Activated naive CD8-positive, alpha-beta T cell treated with anti-CD3 and anti-CD28 coated beads for 36 hours (primary cell): Measurements from ENCODE around the gene ASXL2. TPM values are rescaled to one million over a fixed set of nuclear protein-coding genes. Genes with fewer than 3 reads are reported as not detected.
"Not testable (repeated sequence)": the region's sequence is repeated elsewhere in the genome, so short reads cannot be mapped to it uniquely, and the experiment has no call there.

ENCODE experiments used
- DNase-seq: peaks from one replicate; pipeline ENCODE4 v3.0.0; 2021
- H3K27ac Mint-ChIP-seq: one replicate; pipeline ENCODE4 v1.8.0; 2022; ENCODE audit warnings: mild to moderate bottlenecking, moderate library complexity, mixed read lengths
- H3K27me3 Mint-ChIP-seq: one replicate; pipeline ENCODE4 v1.8.0; 2022; ENCODE audit warnings: mild to moderate bottlenecking, mixed read lengths
- H3K36me3 Mint-ChIP-seq: one replicate; pipeline ENCODE4 v1.8.0; 2021; ENCODE audit warnings: mild to moderate bottlenecking, mixed read lengths
- H3K4me1 Mint-ChIP-seq: one replicate; pipeline ENCODE4 v1.8.0; 2021; ENCODE audit warnings: mixed read lengths
- H3K4me3 Mint-ChIP-seq: one replicate; pipeline ENCODE4 v1.8.0; 2022; ENCODE audit warnings: mild to moderate bottlenecking, moderate library complexity, mixed read lengths
- H3K9me3 Mint-ChIP-seq: one replicate; pipeline ENCODE4 v1.8.0; 2022; ENCODE audit warnings: mixed read lengths
- total RNA-seq, 2 experiments: library from RNA; stranded (reverse); gene quantifications; one replicate each; pipeline ENCODE4 v1.2.3, GENCODE V29; 2021

Gene ASXL2
- total RNA-seq, 2 experiments from 2014 or later = 36.2 to 39.6 TPM

DNA sequence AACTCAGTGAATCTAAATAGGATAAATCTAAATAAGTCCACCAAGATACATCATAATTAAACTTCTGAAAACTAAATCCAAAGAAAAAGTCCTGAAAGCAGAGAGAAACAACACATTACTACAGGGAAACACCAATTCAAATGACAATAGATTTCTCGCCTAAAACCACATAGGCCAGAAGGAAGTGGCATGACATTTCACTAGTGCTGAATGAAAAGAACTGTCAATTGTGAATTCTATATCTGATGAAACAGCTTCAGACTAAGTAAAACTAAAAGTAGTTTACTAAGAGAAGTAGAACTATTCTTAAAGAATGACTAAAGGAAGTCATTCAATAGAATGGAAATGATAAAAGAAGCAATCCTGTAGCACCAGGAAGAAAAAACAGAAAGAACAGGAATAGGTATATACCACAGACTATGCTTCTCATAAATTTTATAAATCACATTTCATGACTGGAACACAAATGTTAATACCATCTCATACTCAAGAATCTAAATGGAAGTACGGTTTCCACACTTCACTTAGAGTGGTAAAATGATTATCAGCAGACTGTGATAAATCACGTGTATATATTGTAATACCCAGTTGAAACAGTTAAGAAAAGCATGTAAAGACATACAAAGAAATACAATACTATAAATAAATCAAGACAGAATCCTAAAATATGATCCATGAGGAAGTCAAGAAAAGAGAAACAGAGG is 46.4 kb downstream of the ASXL2 start:
- Mint-ChIP-seq H3K9me3 (peaks cover 15% of the 10 kb centered on the region), H3K27ac (peak overlapping the region; percentile 96), H3K27me3 (no peaks in the 10 kb centered on the region), H3K36me3 (peaks cover 54% of the 10 kb centered on the region), H3K4me1 (peaks cover 50% of the 10 kb centered on the region), H3K4me3 (peak overlapping the region; percentile 63)
- DNase-seq = no peak

DNA sequence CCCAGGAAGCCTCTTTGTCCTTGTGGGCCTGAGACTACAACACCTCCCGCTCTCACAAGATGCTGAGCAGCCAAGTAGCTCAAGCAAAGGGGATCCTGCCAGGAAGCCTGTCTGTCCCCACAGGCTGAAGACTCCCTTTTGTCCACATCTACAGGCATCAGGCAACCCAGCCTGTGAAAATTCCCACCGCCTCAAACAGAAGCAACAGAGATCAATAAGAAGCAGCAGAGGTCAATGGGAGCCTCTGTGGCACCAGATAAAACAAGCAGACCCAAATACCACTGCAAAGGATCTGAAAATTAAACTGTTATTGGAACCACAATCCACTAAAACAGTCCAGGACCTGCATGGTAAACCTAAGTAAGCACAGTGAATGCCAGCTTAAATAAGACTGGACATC is 48.5 kb downstream of the ASXL2 start:
- Mint-ChIP-seq H3K4me1 (peaks cover 61% of the 10 kb centered on the region), H3K36me3 (peaks cover 46% of the 10 kb centered on the region), H3K9me3 (peaks cover 15% of the 10 kb centered on the region), H3K27me3 (no peaks in the 10 kb centered on the region), H3K4me3 (no peak overlapping the region), H3K27ac (peak overlapping the region; percentile 78)
- no peak for DNase-seq

DNA sequence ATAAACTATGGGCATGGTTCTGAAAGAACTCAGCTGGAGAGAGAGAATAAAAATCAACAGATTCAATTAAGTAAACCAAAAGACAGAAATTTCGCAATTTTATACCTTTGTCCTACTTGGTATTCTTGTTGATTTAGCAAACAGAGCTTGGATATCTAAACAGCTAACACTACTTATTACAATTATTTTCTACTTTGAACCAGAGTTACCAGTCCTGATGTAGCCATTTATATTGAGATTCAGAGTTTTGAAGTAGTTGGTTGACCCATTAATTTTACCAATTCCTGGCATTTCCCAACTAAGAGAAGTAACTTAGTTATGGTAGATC is 48.9 kb downstream of the ASXL2 start:
- Mint-ChIP-seq H3K9me3 (peaks cover 15% of the 10 kb centered on the region), H3K4me1 (peaks cover 66% of the 10 kb centered on the region), H3K27me3 (no peaks in the 10 kb centered on the region), H3K36me3 (peaks cover 44% of the 10 kb centered on the region), H3K4me3 (no peak overlapping the region), H3K27ac (peak overlapping the region; percentile 73)
- no peak for DNase-seq

DNA sequence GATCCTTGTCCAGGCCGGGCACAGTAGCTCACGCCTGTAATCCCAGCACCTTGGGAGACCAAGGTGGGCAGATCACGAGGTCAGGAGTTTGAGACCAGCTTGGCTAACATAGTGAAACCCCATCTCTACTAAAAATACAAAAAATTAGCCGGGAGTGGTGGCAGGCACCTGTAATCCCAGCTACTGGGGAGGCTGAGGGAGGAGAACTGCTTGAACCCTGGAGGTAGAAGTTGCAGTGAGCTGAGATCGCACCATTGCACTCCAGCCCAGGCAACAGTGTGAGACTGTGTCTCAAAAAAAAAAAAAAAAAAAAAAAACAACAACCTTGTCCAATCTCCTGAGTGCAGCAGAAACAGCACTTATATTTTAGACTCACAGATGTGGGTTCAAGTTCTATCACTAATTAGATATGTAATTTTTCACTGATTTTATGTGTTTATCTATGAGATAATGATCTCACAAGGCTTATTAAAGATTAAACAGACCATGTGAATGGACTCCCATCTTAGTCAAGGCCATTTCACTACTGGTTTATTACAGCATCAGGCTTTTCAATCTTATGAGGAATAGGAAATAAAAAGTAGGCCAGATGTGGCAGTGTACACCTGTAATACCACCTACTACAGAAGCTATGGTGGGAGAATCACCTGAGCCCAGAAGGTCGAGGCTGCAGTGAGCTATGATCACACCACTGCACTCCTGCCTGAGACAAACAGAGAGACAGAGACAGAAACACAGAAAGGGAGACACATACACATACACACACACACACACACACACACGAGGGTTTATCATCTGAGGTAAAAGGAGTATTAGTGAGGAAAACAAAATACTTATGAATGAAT is 49.5 kb downstream of the ASXL2 start:
- H3K4me3 Mint-ChIP-seq, H3K27me3 Mint-ChIP-seq, DNase-seq: not testable (repeated sequence)
- peaks cover 13% of the 10 kb centered on the region for H3K9me3 Mint-ChIP-seq
- H3K36me3 Mint-ChIP-seq = peaks cover 40% of the 10 kb centered on the region
- H3K27ac Mint-ChIP-seq = peak overlapping the region; percentile 73
- peaks cover 69% of the 10 kb centered on the region for H3K4me1 Mint-ChIP-seq

DNA sequence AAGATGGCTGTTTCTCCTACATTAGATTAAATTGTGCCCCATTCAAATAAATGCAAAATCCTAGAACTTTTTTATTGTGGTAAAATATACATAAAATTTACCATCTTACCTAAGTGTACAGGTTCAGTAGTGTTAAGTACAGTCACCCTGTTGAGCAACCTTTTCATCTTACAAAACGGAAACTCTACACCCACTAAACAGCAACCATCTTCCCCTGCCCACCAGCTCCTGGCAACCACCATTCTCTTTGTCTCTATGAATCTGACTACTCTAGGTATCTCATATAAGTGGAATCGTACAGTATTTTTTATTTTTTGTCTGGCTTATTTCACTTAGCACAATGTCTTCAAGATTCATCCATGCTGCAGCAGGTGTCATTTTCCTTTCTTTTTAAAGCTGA is 53.0 kb downstream of the ASXL2 start:
- peak; percentile 60 for DNase-seq
- Mint-ChIP-seq H3K27me3 (no peaks in the 10 kb centered on the region), H3K27ac (peak overlapping the region; percentile 93), H3K36me3 (peaks cover 37% of the 10 kb centered on the region), H3K4me1 (peaks cover 61% of the 10 kb centered on the region), H3K9me3 (peaks cover 2% of the 10 kb centered on the region), H3K4me3 (peak overlapping the region; percentile 50)

DNA sequence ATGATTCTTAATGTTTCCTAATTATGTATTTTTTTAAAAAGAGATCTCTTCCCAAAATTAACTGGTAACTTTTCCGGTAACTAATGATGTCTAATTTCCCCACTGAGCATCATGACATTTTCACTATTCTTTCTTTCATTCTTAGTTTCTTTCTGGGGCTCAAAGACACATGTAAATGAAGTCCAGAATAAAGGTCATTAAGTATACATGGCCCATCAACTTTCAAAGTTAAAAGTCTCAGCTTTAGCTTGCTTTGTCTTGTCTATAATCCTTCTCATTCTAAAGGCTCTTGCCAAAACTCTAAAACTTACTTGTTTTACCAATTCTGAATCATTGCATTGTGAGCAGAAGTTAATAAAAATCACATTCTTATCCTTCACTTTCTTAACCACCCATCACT is 53.6 kb downstream of the ASXL2 start:
- Mint-ChIP-seq H3K4me1 (peaks cover 57% of the 10 kb centered on the region), H3K36me3 (peaks cover 33% of the 10 kb centered on the region), H3K27me3 (no peaks in the 10 kb centered on the region), H3K4me3 (peak overlapping the region; percentile 50), H3K9me3 (no peaks in the 10 kb centered on the region), H3K27ac (peak overlapping the region; percentile 93)
- DNase-seq = no peak

DNA sequence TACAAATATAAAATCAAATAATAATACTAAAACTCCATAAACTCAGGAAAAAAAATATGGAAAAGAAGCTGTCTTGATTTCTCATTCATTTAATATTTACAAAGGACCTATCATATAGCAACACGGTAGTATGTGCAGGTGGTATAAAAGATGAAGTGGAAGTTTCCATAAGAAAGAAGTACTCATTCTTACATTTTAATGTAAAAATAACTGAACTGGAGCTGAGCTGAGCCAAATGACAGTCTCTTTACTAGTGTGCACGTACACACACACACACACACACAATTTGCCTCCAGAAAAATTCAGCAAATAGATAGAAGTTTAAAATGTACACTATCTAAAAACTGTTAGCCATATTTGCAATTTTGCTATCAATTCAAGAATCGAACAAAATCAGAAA is 54.1 kb downstream of the ASXL2 start:
- no peak for DNase-seq
- Mint-ChIP-seq H3K36me3 (peaks cover 32% of the 10 kb centered on the region), H3K4me3 (peak overlapping the region; percentile 50), H3K9me3 (no peaks in the 10 kb centered on the region), H3K27ac (peak overlapping the region; percentile 93), H3K27me3 (no peaks in the 10 kb centered on the region), H3K4me1 (peaks cover 55% of the 10 kb centered on the region)

DNA sequence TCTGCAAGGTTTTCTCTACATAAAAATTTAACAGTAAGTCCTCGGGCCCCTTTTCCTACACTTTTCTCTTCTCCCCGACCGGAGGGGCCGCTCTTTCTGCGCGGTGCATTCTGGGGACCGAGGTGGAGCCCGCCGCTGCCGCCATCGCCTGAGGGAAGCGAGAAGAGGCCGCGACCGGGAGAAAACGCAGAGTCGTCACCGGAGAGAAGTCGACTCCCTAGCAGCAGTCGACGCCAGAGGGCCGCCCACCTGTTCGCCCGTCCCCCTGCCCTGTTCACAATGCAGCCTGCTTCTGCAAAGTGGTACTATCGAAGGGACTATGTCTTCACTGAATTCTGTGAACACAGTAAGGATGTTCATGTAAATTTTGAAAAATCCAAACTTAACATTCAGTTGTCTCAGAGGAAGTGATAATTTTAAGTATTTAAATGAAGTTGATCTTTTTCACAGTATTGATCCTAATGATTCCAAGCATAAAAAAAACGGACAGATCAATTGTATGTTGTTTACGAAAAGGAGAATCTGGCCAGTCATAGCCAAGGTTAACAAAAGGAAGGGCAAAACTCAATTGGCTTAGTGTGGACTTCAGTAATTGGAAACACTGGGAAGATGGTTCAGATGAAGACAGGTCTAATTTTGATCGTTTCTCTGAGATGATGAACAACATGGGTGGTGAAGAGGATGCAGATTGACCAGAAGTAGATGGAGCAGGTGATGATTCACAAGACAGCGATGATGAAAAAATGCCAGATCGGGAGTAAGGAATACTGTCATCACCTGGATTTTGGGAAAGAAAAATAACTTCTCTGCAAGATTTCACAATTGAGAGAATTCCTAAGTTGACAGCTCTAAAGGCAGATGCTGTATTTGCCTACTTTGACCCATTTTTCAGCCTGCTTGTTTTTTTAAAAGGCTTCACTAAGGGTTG is 55.8 kb downstream of the ASXL2 start:
- Mint-ChIP-seq H3K4me1 (peaks cover 59% of the 10 kb centered on the region), H3K4me3 (peak overlapping the region; percentile 69), H3K36me3 (peaks cover 33% of the 10 kb centered on the region), H3K9me3 (no peaks in the 10 kb centered on the region), H3K27ac (peak overlapping the region; percentile 84), H3K27me3 (no peaks in the 10 kb centered on the region)
- DNase-seq = peak; percentile 74

DNA sequence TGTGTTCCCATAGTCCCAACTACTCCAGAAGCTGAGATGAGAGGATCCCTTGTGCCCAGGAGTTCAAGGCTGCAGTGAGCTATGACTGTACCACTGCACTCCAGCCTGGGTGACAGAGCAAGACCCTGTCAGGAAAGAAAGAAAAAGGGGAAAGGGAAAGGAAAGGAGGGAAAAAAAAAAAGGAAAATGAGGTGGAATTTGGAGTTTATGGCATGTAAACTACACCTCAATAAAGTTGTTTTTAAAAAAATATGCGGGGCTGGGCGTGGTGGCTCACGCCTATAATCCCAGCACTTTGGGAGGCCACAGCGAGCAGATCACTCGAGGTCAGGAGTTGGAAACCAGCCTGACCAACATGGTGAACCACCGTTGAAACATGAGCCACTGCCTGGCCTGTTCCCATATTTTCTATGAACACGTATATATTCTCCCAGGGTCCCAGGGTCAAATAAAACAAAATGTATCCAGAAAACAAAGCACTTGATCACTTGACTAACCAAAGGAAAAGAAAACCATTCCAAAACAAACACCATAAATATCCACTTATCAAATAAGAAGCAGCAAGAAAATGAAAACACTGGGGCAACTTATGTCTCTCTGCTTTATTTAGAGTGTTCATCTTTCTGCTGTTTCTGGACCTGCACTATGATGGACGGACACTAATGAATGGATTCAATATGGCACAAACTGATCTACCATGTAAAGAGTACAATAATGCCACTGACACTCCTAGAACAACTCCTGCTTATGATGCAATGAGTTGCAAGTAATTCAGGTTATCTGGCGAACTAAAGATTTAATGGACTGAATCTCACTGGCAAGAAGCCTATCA is 56.8 kb downstream of the ASXL2 start:
- no peak for DNase-seq
- Mint-ChIP-seq H3K4me1 (peaks cover 66% of the 10 kb centered on the region), H3K27me3 (no peaks in the 10 kb centered on the region), H3K36me3 (peaks cover 34% of the 10 kb centered on the region), H3K9me3 (no peaks in the 10 kb centered on the region), H3K27ac (peak overlapping the region; percentile 84), H3K4me3 (peak overlapping the region; percentile 69)

DNA sequence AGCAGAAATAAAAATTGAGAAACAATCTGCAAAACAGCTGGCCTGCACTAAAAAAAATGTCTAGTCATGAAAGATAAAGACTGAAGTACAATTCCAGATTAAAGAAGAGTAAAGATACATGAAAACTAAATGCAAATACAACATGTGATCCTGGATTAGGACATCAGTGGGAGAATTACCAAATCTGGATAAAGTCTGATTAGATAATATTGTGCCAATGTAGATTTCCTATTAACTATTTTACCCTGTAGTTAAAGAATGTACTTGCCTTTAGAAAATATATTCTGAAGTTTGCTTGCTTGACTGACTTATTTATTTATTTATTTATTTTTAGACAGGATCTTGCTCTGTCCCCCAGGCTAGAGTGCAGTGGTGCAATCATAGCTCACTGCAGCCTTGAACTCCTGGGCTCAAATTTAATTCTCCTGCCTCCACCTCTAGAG is 58.7 kb downstream of the ASXL2 start:
- peaks cover 54% of the 10 kb centered on the region for H3K4me1 Mint-ChIP-seq
- no peak overlapping the region for H3K4me3 Mint-ChIP-seq
- H3K27me3 Mint-ChIP-seq = no peaks in the 10 kb centered on the region
- H3K9me3 Mint-ChIP-seq = no peaks in the 10 kb centered on the region
- DNase-seq = no peak
- peaks cover 45% of the 10 kb centered on the region for H3K36me3 Mint-ChIP-seq
- H3K27ac Mint-ChIP-seq = no peak overlapping the region

DNA sequence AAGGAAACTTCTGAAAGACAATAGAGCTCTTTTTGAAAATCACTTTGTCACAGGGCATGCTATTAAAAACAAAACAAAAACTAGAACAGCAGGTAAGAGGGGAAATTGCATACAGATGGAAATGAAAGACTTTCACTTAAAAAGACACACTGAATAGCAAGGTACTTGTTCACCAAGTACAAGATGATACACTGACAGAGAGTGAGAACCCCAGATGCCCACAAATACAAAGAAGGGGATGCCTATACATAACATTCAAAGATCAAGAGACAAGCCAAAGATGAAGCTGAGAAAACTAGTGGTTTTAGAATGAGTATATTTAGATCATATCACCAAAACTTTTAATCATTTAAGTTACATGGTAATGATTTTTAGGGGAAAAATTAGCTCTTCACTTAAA is 60.7 kb downstream of the ASXL2 start:
- Mint-ChIP-seq H3K9me3 (no peaks in the 10 kb centered on the region), H3K36me3 (peaks cover 44% of the 10 kb centered on the region), H3K27me3 (no peaks in the 10 kb centered on the region), H3K4me3 (peak overlapping the region; percentile 37), H3K27ac (peak overlapping the region; percentile 80), H3K4me1 (peaks cover 46% of the 10 kb centered on the region)
- DNase-seq = peak; percentile 27

DNA sequence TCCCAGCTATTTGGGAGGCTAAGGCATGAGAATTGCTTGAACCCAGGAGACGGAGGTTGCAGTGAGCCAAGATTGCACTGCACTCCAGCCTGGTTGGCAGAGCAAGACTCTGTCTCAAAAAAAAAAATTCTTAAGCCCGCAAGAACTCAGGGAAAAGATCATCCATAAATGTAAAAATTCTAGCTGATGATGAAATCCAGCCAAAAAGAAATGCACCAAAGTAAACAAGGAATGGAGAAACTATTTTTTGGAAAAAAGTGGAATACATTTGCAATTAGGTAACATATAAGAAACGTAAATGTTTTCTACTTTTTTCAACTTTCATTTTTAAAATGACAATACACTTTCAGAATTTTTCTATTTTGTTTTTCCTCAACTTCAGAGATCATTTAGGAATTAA is 61.3 kb downstream of the ASXL2 start:
- no peak for DNase-seq
- H3K36me3 Mint-ChIP-seq = peaks cover 38% of the 10 kb centered on the region
- no peaks in the 10 kb centered on the region for H3K9me3 Mint-ChIP-seq
- H3K4me3 Mint-ChIP-seq = peak overlapping the region; percentile 37
- H3K4me1 Mint-ChIP-seq = peaks cover 45% of the 10 kb centered on the region
- no peaks in the 10 kb centered on the region for H3K27me3 Mint-ChIP-seq
- H3K27ac Mint-ChIP-seq = peak overlapping the region; percentile 80

DNA sequence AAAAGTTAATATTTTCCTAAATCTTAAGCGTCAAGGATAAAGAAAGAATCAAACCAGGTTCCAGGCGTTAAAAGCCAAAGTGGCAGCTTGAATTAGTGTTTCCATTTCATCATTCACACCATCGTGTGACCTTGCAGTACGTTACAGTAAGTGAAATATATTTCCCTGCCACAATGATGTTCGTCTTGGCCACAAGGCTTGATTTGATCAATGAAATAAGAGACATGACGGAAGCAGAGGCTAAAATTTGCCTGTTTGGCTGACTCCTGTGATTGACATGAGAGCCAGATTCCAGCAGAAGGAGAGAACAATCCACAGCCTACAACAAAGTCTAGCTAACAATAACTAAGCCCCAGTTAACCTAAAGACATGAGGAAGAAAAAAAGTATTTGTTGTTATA is 62.0 kb downstream of the ASXL2 start:
- no peak for DNase-seq
- no peaks in the 10 kb centered on the region for H3K27me3 Mint-ChIP-seq
- H3K9me3 Mint-ChIP-seq = no peaks in the 10 kb centered on the region
- H3K36me3 Mint-ChIP-seq = peaks cover 32% of the 10 kb centered on the region
- peak overlapping the region; percentile 80 for H3K27ac Mint-ChIP-seq
- peaks cover 39% of the 10 kb centered on the region for H3K4me1 Mint-ChIP-seq
- peak overlapping the region; percentile 6 for H3K4me3 Mint-ChIP-seq

DNA sequence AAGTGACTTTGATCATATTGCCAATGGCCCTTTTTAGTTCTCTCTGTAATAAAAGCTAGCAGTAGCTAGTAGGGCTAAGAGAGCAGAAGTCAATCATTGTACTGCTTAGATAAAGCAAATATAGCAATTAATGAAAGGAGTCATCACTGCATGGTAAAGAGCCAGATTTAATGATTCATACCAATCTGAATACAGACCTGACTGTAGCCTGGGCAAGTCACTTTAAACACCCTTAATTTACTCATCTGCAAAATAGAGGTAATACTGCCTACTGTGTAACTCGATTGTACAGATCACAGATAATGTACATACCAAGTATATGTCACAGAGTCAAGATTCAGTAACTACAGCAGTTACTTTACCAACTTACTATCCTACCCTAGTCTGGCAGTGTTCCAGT is 63.6 kb downstream of the ASXL2 start:
- no peak for DNase-seq
- Mint-ChIP-seq H3K27me3 (no peaks in the 10 kb centered on the region), H3K36me3 (peaks cover 34% of the 10 kb centered on the region), H3K9me3 (no peaks in the 10 kb centered on the region), H3K4me1 (peaks cover 39% of the 10 kb centered on the region), H3K4me3 (no peak overlapping the region), H3K27ac (no peak overlapping the region)
